CD14-positive monocyte (primary cell): ENCODE results near the gene LRP1B. TPM values are rescaled to one million over a fixed set of nuclear protein-coding genes. Genes with fewer than 3 reads are reported as not detected.

Source experiments
- DNase-seq, 3 donors: peaks; one replicate each; pipeline ENCODE4 v3.0.0-alpha.2; 2011 to 2022
- H2AFZ ChIP-seq: 2 replicates; pipeline ENCODE4 v1.6.0; 2012; ENCODE audit warnings: mild to moderate bottlenecking, low read depth, low read length, inconsistent platforms; ENCODE audit not compliant: insufficient read depth, poor library complexity, severe bottlenecking
- H3K27ac ChIP-seq, 2 donors: 1 replicate in 1 of 2; 2 replicates in 1 of 2; pipeline ENCODE4 v1.5.1; 2012 to 2013; ENCODE audit warnings: low read length in 2 of 2, control low read depth in 1 of 2, inconsistent platforms in 1 of 2, low read depth in 1 of 2, mild to moderate bottlenecking in 1 of 2
- H3K27me3 ChIP-seq, 2 donors: one replicate each; pipeline versions ENCODE4 v1.6.0 to v1.6.1; 2011 to 2013; ENCODE audit warnings: low read length in 2 of 2; ENCODE audit not compliant: control insufficient read depth in 2 of 2, insufficient read depth in 2 of 2
- H3K36me3 ChIP-seq, 2 donors: replicated peaks in 1 of 2; 1 replicate in 1 of 2; 2 replicates in 1 of 2; pipeline versions ENCODE4 v1.5.1 to v1.6.1; 2012 to 2013; ENCODE audit warnings: low read length in 2 of 2, control low read depth in 1 of 2, inconsistent platforms in 1 of 2, mild to moderate bottlenecking in 1 of 2; ENCODE audit not compliant: insufficient read depth in 2 of 2, control insufficient read depth in 1 of 2
- H3K4me1 ChIP-seq, 2 donors: 1 replicate in 1 of 2; 2 replicates in 1 of 2; pipeline versions ENCODE4 v1.5.1 to v1.6.1; 2012 to 2013; ENCODE audit warnings: low read length in 2 of 2, control low read depth in 1 of 2, inconsistent platforms in 1 of 2, mild to moderate bottlenecking in 1 of 2, moderate library complexity in 1 of 2; ENCODE audit not compliant: insufficient read depth in 2 of 2, control insufficient read depth in 1 of 2
- H3K4me2 ChIP-seq: replicated peaks from 2 replicates; pipeline ENCODE3; 2012; ENCODE audit warnings: low read length, moderate library complexity, mild to moderate bottlenecking; ENCODE audit not compliant: poor library complexity, severe bottlenecking; ENCODE audit errors: extremely low read depth
- H3K4me3 ChIP-seq, 3 experiments: fragments of 200-600 bp in 1 of 3; sonication (generic) in 1 of 3; replicated peaks in 1 of 3; 1 replicate in 2 of 3; 2 replicates in 1 of 3; pipeline ENCODE4 v1.5.1; 2011 to 2013; ENCODE audit warnings: low read length in 3 of 3, mild to moderate bottlenecking in 3 of 3, control low read depth in 2 of 3, low read depth in 2 of 3, inconsistent platforms in 1 of 3, moderate library complexity in 1 of 3
- H3K79me2 ChIP-seq: 2 replicates; pipeline ENCODE4 v1.6.0; 2012; ENCODE audit warnings: mild to moderate bottlenecking, control low read depth, inconsistent platforms, low read length, moderate library complexity; ENCODE audit not compliant: insufficient read depth
- H3K9ac ChIP-seq: 2 replicates; pipeline ENCODE4 v1.6.0; 2017; ENCODE audit warnings: low read length, mild to moderate bottlenecking; ENCODE audit not compliant: insufficient read depth, poor library complexity, severe bottlenecking
- H3K9me3 ChIP-seq, 2 donors: replicated peaks in 1 of 2; 1 replicate in 1 of 2; 2 replicates in 1 of 2; pipeline versions ENCODE4 v1.5.1 to v1.6.1; 2012 to 2013; ENCODE audit warnings: low read length in 2 of 2, control low read depth in 1 of 2; ENCODE audit not compliant: control insufficient read depth in 1 of 2, insufficient read depth in 1 of 2
- H4K20me1 ChIP-seq: 2 replicates; pipeline ENCODE4 v1.6.0; 2012; ENCODE audit warnings: mild to moderate bottlenecking, low read length, control low read depth, moderate library complexity; ENCODE audit not compliant: insufficient read depth
- H3K27ac Mint-ChIP-seq, 7 donors: one replicate each; pipeline ENCODE4 v1.8.0; 2020; ENCODE audit warnings: mild to moderate bottlenecking in 7 of 7, mixed read lengths in 7 of 7, moderate library complexity in 6 of 7, inconsistent platforms in 2 of 7
- H3K27me3 Mint-ChIP-seq, 3 donors: one replicate each; pipeline ENCODE4 v1.8.0; 2021 to 2022; ENCODE audit warnings: low read depth in 3 of 3, mild to moderate bottlenecking in 3 of 3, mixed read lengths in 3 of 3, moderate library complexity in 3 of 3, inconsistent platforms in 1 of 3
- H3K36me3 Mint-ChIP-seq, 2 donors: one replicate each; pipeline ENCODE4 v1.8.0; 2020; ENCODE audit warnings: mixed read lengths in 2 of 2, inconsistent platforms in 1 of 2, mild to moderate bottlenecking in 1 of 2
- H3K4me1 Mint-ChIP-seq: one replicate; pipeline ENCODE4 v1.8.0; 2020; ENCODE audit warnings: mild to moderate bottlenecking, mixed read lengths
- H3K4me3 Mint-ChIP-seq, 2 donors: one replicate each; pipeline ENCODE4 v1.8.0; 2020; ENCODE audit warnings: mild to moderate bottlenecking in 2 of 2, mixed read lengths in 2 of 2, moderate library complexity in 1 of 2
- H3K9me3 Mint-ChIP-seq, 7 donors: one replicate each; pipeline ENCODE4 v1.8.0; 2020 to 2022; ENCODE audit warnings: mixed read lengths in 7 of 7, mild to moderate bottlenecking in 6 of 7, moderate library complexity in 6 of 7, inconsistent platforms in 2 of 7
- WGBS: methylation state at CpG from one replicate; pipeline ENCODE4 v1.1.5; 2013; ENCODE audit warnings: missing lambda C conversion rate; ENCODE audit not compliant: insufficient coverage; 5-methylcytosine and 5-hydroxymethylcytosine counted together
- intact Hi-C, 2 donors: fragments of 100-400 bp; cut with micrococcal nuclease; formaldehyde crosslinking; loops; one replicate each; pipeline versions ENCODE4 v1.15.0 to v1.15.1; 2023
- polyA plus RNA-seq, 3 donors: library from polyadenylated mRNA; depleted of rRNA in 1 of 3; unstranded in 2 of 3; stranded (reverse) in 1 of 3; fragments of 300-500 nt in 2 of 3; fragments of >200 nt in 1 of 3; fragmentation: Illumina TruSeq in 2 of 3; gene quantifications; 1 replicate in 2 of 3; 2 replicates in 1 of 3; pipeline ENCODE4 v1.2.3, GENCODE V29; 2012 to 2021
- TF ChIP-seq, protein P1 (sequence below): fragments of 200-600 bp; IDR thresholded peaks from one replicate; pipeline ENCODE4 v1.8.0; 2022; ENCODE audit warnings: antibody characterized with exemption, mild to moderate bottlenecking

LRP1B gene
- polyA plus RNA-seq, 3 donors, result not detected

DNA sequence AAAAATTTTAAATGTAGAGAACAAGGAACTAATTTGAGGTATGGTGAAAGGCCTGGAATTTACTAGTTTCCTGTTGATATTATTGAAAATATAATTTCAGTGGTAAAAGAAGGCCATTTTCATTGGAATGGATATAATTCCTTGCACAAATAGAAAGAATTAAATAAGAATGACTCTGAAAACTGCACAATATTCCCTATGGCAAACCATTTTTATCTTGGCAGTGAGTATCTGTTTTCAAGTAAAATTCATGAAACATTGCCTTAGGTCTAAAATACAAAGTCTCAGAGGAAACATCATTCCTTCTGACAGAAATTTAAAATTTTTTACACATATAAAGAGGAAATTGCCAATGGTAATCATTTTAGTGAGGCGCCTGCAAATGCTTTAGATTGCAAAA, 1468.3 kb downstream of the LRP1B start:
- Histone ChIP-seq H3K4me3 (no peak overlapping the region), H3K27me3 (no peaks in the 10 kb centered on the region), H3K27ac (no peak overlapping the region), H3K4me1 (no peaks in the 10 kb centered on the region), H3K79me2 (no peaks in the 10 kb centered on the region), H2AFZ (no peak overlapping the region), H3K36me3 (no peaks in the 10 kb centered on the region), H4K20me1 (no peaks in the 10 kb centered on the region), H3K4me2 (no peak overlapping the region), H3K9me3 (no peaks in the 10 kb centered on the region), H3K9ac (no peak overlapping the region)
- Mint-ChIP-seq H3K36me3 (no peaks in the 10 kb centered on the region), H3K4me3 (no peak overlapping the region), H3K27me3 (no peaks in the 10 kb centered on the region), H3K4me1 (no peaks in the 10 kb centered on the region), H3K9me3 (no peaks in the 10 kb centered on the region), H3K27ac (no peak overlapping the region)
- no CpG with 5 or more reads among the region's 1 CpG for WGBS
- TF ChIP-seq, protein P1, sequence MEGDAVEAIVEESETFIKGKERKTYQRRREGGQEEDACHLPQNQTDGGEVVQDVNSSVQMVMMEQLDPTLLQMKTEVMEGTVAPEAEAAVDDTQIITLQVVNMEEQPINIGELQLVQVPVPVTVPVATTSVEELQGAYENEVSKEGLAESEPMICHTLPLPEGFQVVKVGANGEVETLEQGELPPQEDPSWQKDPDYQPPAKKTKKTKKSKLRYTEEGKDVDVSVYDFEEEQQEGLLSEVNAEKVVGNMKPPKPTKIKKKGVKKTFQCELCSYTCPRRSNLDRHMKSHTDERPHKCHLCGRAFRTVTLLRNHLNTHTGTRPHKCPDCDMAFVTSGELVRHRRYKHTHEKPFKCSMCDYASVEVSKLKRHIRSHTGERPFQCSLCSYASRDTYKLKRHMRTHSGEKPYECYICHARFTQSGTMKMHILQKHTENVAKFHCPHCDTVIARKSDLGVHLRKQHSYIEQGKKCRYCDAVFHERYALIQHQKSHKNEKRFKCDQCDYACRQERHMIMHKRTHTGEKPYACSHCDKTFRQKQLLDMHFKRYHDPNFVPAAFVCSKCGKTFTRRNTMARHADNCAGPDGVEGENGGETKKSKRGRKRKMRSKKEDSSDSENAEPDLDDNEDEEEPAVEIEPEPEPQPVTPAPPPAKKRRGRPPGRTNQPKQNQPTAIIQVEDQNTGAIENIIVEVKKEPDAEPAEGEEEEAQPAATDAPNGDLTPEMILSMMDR, result no peak
- intact Hi-C loops, result no loop called here
- DNase-seq, result no peak

- no peak overlapping the region for H2AFZ ChIP-seq
- no peaks in the 10 kb centered on the region for H3K27me3 ChIP-seq
- no peak overlapping the region for H3K4me2 ChIP-seq
- H3K9ac ChIP-seq, result no peak overlapping the region
- no peaks in the 10 kb centered on the region for H3K4me1 ChIP-seq
- Mint-ChIP-seq H3K27ac (no peak overlapping the region), H3K9me3 (no peaks in the 10 kb centered on the region), H3K36me3 (no peaks in the 10 kb centered on the region), H3K4me3 (no peak overlapping the region), H3K4me1 (no peaks in the 10 kb centered on the region), H3K27me3 (no peaks in the 10 kb centered on the region)
- H3K79me2 ChIP-seq, result no peaks in the 10 kb centered on the region
- H3K9me3 ChIP-seq, result no peaks in the 10 kb centered on the region
- no peak overlapping the region for H3K27ac ChIP-seq
- no peaks in the 10 kb centered on the region for H3K36me3 ChIP-seq
- H3K4me3 ChIP-seq, result no peak overlapping the region
- WGBS, result no CpG with 5 or more reads among the region's 2 CpGs
- intact Hi-C loops, result no loop called here
- TF ChIP-seq, protein P1, result no peak
- H4K20me1 ChIP-seq, result no peaks in the 10 kb centered on the region
- DNase-seq, result no peak
These were observed 1471.8 kb downstream of the LRP1B start for GRCh38 chr2:140658760-140659692.
